T-helper 1 cell treated with Interleukin-12 subunit alpha and Interleukin-12 subunit beta and Interleukin-4 antibody, amounts not matched to agents 30 μg/mL and 1 μg/mL, for 36 hours (primary cell): Measurements from ENCODE around the gene C19orf44.
"Not testable (repeated sequence)": the region's sequence is repeated elsewhere in the genome, so short reads cannot be mapped to it uniquely, and the experiment has no call there.

ENCODE experiments used
- H3K27ac Mint-ChIP-seq: one replicate; pipeline ENCODE4 v1.8.0; 2021; ENCODE audit warnings: mild to moderate bottlenecking, mixed read lengths
- H3K27me3 Mint-ChIP-seq: one replicate; pipeline ENCODE4 v1.8.0; 2021; ENCODE audit warnings: low read depth, mixed read lengths
- H3K36me3 Mint-ChIP-seq: one replicate; pipeline ENCODE4 v1.8.0; 2021; ENCODE audit warnings: low read depth, mixed read lengths
- H3K4me1 Mint-ChIP-seq: one replicate; pipeline ENCODE4 v1.8.0; 2021; ENCODE audit warnings: low read depth, mixed read lengths
- H3K4me3 Mint-ChIP-seq: one replicate; pipeline ENCODE4 v1.8.0; 2021; ENCODE audit warnings: mild to moderate bottlenecking, moderate library complexity, mixed read lengths
- H3K9me3 Mint-ChIP-seq: one replicate; pipeline ENCODE4 v1.8.0; 2021; ENCODE audit warnings: mixed read lengths

The C19orf44 gene

DNA sequence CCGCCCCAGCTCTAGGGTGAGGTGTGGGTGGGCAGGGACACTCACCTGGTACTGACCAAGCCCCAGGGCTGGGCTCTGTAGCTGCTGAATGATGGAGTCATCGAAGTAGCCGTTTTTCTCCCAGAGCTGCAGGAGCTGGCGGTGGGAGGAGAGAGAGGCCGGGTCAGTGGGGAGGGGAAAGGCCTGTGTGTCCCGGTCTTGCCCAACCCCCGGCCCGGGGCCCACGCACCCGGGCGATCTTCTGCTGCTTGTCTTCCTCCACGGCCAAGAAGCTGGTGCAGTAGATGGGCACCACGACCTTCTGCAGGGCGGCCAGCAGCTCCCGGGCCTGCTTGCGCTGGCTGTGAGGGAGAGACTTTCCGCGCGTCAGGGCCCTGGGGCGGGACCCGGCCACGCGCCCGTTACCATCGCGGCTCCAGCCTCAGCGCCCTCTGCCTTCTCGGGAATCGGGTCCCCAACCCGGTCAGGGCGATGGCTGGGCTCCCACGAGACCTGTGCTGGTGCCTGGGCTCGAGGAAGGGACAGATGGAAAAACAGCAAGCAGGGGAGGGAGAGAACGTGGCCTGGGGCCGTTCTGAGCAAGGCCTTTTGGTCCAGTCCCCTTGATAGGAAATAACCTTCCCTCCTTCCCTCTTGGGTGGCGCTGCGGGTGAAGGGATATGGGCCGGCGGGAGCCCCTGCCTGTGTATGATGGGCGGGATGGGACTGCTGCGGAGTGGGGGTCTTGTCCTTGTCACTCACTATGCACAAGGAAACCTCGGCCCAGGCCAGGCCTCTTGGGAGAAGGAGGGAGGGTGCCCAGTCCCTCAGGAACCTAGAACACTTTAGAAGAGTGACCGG is 34.6 kb downstream of the C19orf44 start:
- Mint-ChIP-seq H3K27ac (no peak overlapping the region), H3K4me1 (no peaks in the 10 kb centered on the region), H3K4me3 (no peak overlapping the region), H3K27me3 (no peaks in the 10 kb centered on the region), H3K36me3 (peaks cover 23% of the 10 kb centered on the region), H3K9me3 (no peaks in the 10 kb centered on the region)

- Mint-ChIP-seq H3K36me3 (peaks cover 27% of the 10 kb centered on the region), H3K4me1 (peaks cover 2% of the 10 kb centered on the region), H3K4me3 (no peak overlapping the region), H3K27ac (no peak overlapping the region), H3K27me3 (no peaks in the 10 kb centered on the region), H3K9me3 (no peaks in the 10 kb centered on the region)
Observed at GRCh38 chr19:16531380-16531669, 35.1 kb downstream of the C19orf44 start.

DNA sequence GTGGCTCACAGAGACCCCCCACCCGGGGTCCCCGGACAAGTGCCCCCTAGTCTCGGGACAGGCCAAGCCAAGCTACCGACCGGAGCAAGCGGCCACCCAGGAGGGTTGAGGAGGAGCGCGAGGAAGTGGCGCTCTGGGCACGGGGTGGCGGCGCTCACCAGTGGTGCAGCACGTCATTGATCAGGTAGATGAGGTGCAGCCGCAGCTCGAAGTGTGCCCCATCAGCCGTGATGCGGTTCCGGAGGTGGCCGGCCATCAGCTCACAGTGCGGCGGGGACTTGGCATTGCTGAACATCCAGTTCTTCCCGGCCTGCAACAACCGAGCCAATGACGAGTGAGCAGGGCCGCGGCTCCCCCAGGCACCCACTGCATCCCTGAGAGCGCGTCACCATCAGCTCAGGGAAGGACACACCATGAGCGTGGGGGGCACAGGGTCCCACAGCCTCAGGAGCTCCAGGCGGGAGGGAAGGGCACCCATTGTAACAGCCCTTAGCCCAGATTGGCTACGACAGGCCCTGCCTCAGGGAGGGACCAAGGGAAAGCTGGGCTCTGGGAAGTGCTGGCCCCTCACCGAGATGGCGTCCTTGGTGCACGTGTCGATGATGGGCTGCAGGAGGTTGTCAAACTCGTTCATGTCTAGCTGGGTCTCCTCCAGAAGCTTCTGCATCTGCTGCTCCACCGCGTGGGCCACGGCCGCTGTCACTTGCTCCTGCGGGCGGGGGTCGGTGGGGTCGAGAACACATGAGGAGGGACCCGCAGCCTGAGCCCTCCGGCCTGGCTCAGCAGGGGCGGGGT is 36.4 kb downstream of the C19orf44 start:
- Mint-ChIP-seq H3K4me1 (peaks cover 6% of the 10 kb centered on the region), H3K36me3 (peaks cover 26% of the 10 kb centered on the region)

GRCh38 chr19:16535381-16535780 is 39.2 kb downstream of the C19orf44 start:
- Mint-ChIP-seq H3K4me1 (peaks cover 14% of the 10 kb centered on the region), H3K36me3 (peaks cover 32% of the 10 kb centered on the region), H3K27me3 (no peaks in the 10 kb centered on the region), H3K4me3 (no peak overlapping the region), H3K9me3 (no peaks in the 10 kb centered on the region), H3K27ac (no peak overlapping the region)

More for the DNA sequence above, 36.4 kb downstream of the C19orf44 start:
- H3K4me3 Mint-ChIP-seq: no peak overlapping the region
- no peaks in the 10 kb centered on the region for H3K9me3 Mint-ChIP-seq
- no peak overlapping the region for H3K27ac Mint-ChIP-seq
- no peaks in the 10 kb centered on the region for H3K27me3 Mint-ChIP-seq

DNA sequence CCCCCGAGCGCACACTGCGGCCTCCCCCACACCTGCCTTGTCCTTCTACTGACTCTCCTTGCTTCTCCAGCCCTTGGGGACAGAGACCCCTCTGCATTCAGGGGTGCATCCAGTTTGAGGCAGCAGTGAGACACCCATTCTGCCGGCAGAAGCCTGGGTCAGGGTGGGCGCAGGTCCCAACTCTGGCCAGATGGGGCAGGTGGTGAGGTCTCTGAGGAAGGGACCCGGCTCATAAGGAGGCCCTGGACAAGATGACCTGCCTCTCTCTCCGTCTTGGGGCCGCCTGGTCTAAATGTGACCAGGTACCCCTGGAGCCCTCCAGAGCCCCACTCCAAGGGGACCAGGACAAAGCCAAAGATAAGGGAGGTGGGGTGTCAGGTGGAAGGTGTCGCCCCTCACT is 39.9 kb downstream of the C19orf44 start:
- H3K27me3 Mint-ChIP-seq: no peaks in the 10 kb centered on the region
- H3K4me1 Mint-ChIP-seq: peaks cover 19% of the 10 kb centered on the region
- H3K36me3 Mint-ChIP-seq: peaks cover 31% of the 10 kb centered on the region
- H3K9me3 Mint-ChIP-seq: no peaks in the 10 kb centered on the region
- no peak overlapping the region for H3K4me3 Mint-ChIP-seq
- no peak overlapping the region for H3K27ac Mint-ChIP-seq

GRCh38 chr19:16537111-16537510 is 40.9 kb downstream of the C19orf44 start:
- Mint-ChIP-seq H3K36me3 (peaks cover 29% of the 10 kb centered on the region), H3K4me1 (peaks cover 24% of the 10 kb centered on the region), H3K4me3 (no peak overlapping the region), H3K9me3 (no peaks in the 10 kb centered on the region), H3K27me3 (no peaks in the 10 kb centered on the region), H3K27ac (no peak overlapping the region)

- Mint-ChIP-seq H3K4me1 (peaks cover 37% of the 10 kb centered on the region), H3K27ac (peak overlapping the region; percentile 67), H3K36me3 (peaks cover 26% of the 10 kb centered on the region)
Observed at GRCh38 chr19:16540948-16541347, 44.8 kb downstream of the C19orf44 start.

DNA sequence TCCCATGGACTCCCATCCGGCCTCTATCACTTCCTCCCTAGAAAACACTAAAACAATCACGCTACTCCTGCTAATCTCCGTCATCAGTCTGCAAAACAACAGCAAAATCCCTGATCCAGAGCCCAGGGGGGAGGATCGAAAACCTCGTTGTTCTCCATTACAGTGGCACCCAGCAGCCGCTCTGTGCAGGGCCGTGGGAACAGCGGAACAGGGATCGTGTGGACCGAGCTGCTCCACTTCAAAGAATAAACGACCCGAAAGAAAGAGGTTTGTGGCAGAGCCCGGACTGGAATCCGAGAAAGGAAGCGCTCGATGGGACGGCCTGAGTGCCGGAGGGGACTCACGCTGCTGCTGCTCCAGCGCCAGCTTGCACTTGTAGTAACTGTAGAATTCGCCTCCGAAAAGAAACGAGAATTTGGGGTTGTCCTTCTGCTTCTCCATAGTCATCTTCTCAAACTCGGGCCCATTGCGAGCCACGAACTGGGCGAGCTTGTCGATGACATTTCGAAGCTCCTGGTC is 45.4 kb downstream of the C19orf44 start:
- Mint-ChIP-seq H3K9me3 (no peaks in the 10 kb centered on the region), H3K36me3 (peaks cover 24% of the 10 kb centered on the region), H3K27ac (peak overlapping the region; percentile 67), H3K27me3 (no peaks in the 10 kb centered on the region), H3K4me3 (peak overlapping the region; percentile 94), H3K4me1 (peaks cover 35% of the 10 kb centered on the region)

More at GRCh38 chr19:16540948-16541347, 44.8 kb downstream of the C19orf44 start:
- H3K27me3 Mint-ChIP-seq: no peaks in the 10 kb centered on the region
- H3K9me3 Mint-ChIP-seq: no peaks in the 10 kb centered on the region
- H3K4me3 Mint-ChIP-seq: peak overlapping the region; percentile 94

GRCh38 chr19:16542045-16542909 is 46.1 kb downstream of the C19orf44 start, which contains the start of gene CHERP:
Gene CHERP (minus strand): TSS chr19:16542437. CDS start chr19:16542378, 59 bp downstream.
- peaks cover 24% of the 10 kb centered on the region for H3K36me3 Mint-ChIP-seq
- H3K4me3 Mint-ChIP-seq: peak within 1 kb of the TSS; percentile 94
- H3K9me3 Mint-ChIP-seq: no peaks in the 10 kb centered on the region
- peak within 1 kb of the TSS; percentile 89 for H3K27ac Mint-ChIP-seq
- H3K27me3 Mint-ChIP-seq: no peaks in the 10 kb centered on the region
- H3K4me1 Mint-ChIP-seq: peaks cover 34% of the 10 kb centered on the region

DNA sequence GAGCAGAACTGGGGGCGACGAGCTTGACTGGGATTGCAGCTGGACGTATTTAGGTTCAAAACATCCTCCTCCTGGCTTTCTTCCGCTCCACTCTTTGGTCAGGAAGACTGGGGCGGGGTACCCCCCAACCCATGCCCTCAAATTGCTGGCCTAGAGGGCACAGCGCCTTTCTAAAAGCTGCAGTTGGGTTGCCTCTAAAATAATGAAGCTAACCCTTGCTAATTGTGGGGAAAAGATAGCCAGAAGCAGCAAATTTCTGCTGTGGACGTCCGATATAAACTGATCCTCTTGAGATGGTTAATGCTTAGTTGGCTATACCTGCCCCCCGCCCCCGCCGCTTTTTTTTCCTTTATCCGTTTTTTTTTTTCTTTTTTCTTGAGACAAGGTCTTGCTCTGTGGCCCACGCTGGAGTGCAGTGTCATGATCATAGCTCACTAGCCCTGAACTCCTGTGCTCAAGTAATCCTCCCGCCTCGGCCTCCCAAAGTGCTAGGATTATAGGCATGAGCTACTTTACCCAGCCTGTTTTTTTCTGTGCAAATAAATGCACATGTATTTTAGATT is 46.8 kb downstream of the C19orf44 start:
- Mint-ChIP-seq H3K36me3 (peaks cover 20% of the 10 kb centered on the region), H3K27me3 (no peaks in the 10 kb centered on the region), H3K4me3 (peak overlapping the region; percentile 94), H3K4me1 (peaks cover 28% of the 10 kb centered on the region), H3K9me3 (no peaks in the 10 kb centered on the region), H3K27ac (peak overlapping the region; percentile 89)

DNA sequence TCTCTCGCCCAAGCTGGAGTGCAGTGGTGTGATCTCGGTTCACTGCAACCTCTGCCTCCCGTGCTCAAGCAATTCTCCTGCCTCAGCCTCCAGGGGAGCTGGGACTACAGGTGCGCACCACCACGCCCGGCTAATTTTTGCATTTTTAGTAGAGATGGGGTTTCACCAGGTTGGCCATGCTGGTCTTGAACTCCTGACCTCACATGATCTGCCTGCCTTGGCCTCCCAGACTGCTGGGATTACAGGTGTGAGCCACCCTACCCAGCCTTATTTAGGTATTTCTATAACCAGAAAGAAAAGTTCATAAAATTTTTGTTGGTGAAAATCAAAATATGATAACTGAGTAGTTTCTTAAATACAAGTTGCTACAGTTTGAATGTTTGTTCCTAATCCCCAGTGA is 47.5 kb downstream of the C19orf44 start:
- H3K27ac Mint-ChIP-seq, H3K9me3 Mint-ChIP-seq, H3K27me3 Mint-ChIP-seq: not testable (repeated sequence)
- Mint-ChIP-seq H3K4me1 (peaks cover 26% of the 10 kb centered on the region), H3K4me3 (peak overlapping the region; percentile 94), H3K36me3 (peaks cover 15% of the 10 kb centered on the region)

- Mint-ChIP-seq H3K9me3 (no peaks in the 10 kb centered on the region), H3K4me1 (peaks cover 24% of the 10 kb centered on the region), H3K4me3 (no peak overlapping the region), H3K27ac (peak overlapping the region; percentile 3), H3K27me3 (no peaks in the 10 kb centered on the region), H3K36me3 (peaks cover 10% of the 10 kb centered on the region)
Observed at GRCh38 chr19:16544473-16545231, 48.5 kb downstream of the C19orf44 start.

- Mint-ChIP-seq H3K9me3 (no peaks in the 10 kb centered on the region), H3K27ac (no peak overlapping the region), H3K4me3 (no peak overlapping the region), H3K36me3 (peaks cover 14% of the 10 kb centered on the region), H3K27me3 (no peaks in the 10 kb centered on the region), H3K4me1 (peaks cover 9% of the 10 kb centered on the region)
Observed at GRCh38 chr19:16548956-16549355, 52.8 kb downstream of the C19orf44 start.
